GM12873 (cell line): ENCODE results near the gene GPLD1.

ENCODE experiments used
- CTCF ChIP-seq: IDR thresholded peaks from 2 replicates; pipeline ENCODE4 v1.5.1; 2012; ENCODE audit warnings: low read depth, mild to moderate bottlenecking, moderate library complexity, low read length, control low read depth; ENCODE audit not compliant: insufficient read depth; ENCODE audit errors: missing control alignments

GPLD1 gene

GRCh38 chr6:24410622-24411021 lies 78.8 kb downstream of the GPLD1 start:
- TF ChIP-seq CTCF = no peak

- TF ChIP-seq CTCF = no peak
Measured at GRCh38 chr6:24408719-24409410, 80.5 kb downstream of the GPLD1 start.

GRCh38 chr6:24405262-24405661 lies 84.1 kb downstream of the GPLD1 start:
- TF ChIP-seq CTCF = no peak

- no peak for TF ChIP-seq CTCF
Measured at GRCh38 chr6:24403501-24403824, 85.9 kb downstream of the GPLD1 start.

GRCh38 chr6:24402697-24403500 lies 86.5 kb downstream of the GPLD1 start, which contains the start of gene MRS2:
Gene MRS2, plus strand, starts transcription at chr6:24402936. Its CDS starts 111 bp downstream, at chr6:24403047.
- TF ChIP-seq CTCF = no peak

GRCh38 chr6:24401458-24401857 lies 87.9 kb downstream of the GPLD1 start:
- no peak for TF ChIP-seq CTCF

GRCh38 chr6:24397631-24398030 lies 91.7 kb downstream of the GPLD1 start:
- TF ChIP-seq CTCF = no peak
